Mucosa of descending colon (tissue), 3 donors: ENCODE measurements around the gene FRMD4A. TPM values are rescaled to one million over a fixed set of nuclear protein-coding genes. Genes with fewer than 3 reads are reported as not detected.

ENCODE experiments used
- ATAC-seq: fragments of 200-7000 bp; cut with Tn5 transposase; one replicate; pipeline ENCODE4 v1.9.1; 2020; ENCODE audit warnings: mild to moderate bottlenecking, moderate library complexity
- DNase-seq, 3 donors: peaks; one replicate each; pipeline ENCODE4 v3.0.0-alpha.2; 2020
- H3K36me3 ChIP-seq: fragments of 200-600 bp; one replicate; pipeline ENCODE4 v1.8.0; 2021; ENCODE audit warnings: low read depth, mild to moderate bottlenecking
- H3K4me1 ChIP-seq: fragments of 200-600 bp; one replicate; pipeline ENCODE4 v1.8.0; 2021; ENCODE audit warnings: low read depth, mild to moderate bottlenecking
- H3K4me3 ChIP-seq: fragments of 200-600 bp; one replicate; pipeline ENCODE4 v1.8.0; 2021; ENCODE audit warnings: mild to moderate bottlenecking
- H3K9me3 ChIP-seq: fragments of 200-600 bp; one replicate; pipeline ENCODE4 v1.8.0; 2021; ENCODE audit warnings: mild to moderate bottlenecking
- CTCF ChIP-seq: fragments of 200-600 bp; IDR thresholded peaks from one replicate; pipeline ENCODE4 v1.8.0; 2022; ENCODE audit warnings: antibody characterized with exemption, mild to moderate bottlenecking
- intact Hi-C, 2 donors: fragments of 100-400 bp; cut with DNase I in 1 of 2; cut with micrococcal nuclease in 1 of 2; formaldehyde crosslinking; loops; one replicate each; pipeline versions ENCODE4 v1.11.0 to v1.11.1; 2022; cut with DNase I, micrococcal nuclease
- total RNA-seq, 3 donors: library from RNA; stranded (reverse); fragmentation: NEBNext Ultra II Directional in 2 of 3; extraction: Animal tissue kit (Norgen Biotek cat#: 25700) in 2 of 3; gene quantifications; one replicate each; pipeline versions ENCODE4 v1.2.1 to v1.2.4, GENCODE V29; 2021 to 2023
- donor health status: DM: no; HTN: no; CAD: no; lungs with moderate emphysema.
- donor health status: DM: no; HTN: no; CAD: no.
- donor health status: DM: no; HTN: yes; CAD: no.

FRMD4A gene
- total RNA-seq, 3 donors from 2014 or later = 9.8 to 40.6 (median 17.2) TPM

GRCh38 chr10:13808556-13809391 lies 522.0 kb downstream of the FRMD4A start:
- TF ChIP-seq CTCF = no peak
- Histone ChIP-seq H3K9me3 (no peaks in the 10 kb centered on the region), H3K4me3 (no peak overlapping the region), H3K36me3 (no peaks in the 10 kb centered on the region), H3K4me1 (no peaks in the 10 kb centered on the region)
- ATAC-seq (no peak), DNase-seq (no peak)
- intact Hi-C loops = no loop called here

GRCh38 chr10:13806419-13806818 lies 524.3 kb downstream of the FRMD4A start:
- no peaks in the 10 kb centered on the region for H3K9me3 ChIP-seq
- ATAC-seq = no peak
- intact Hi-C loops = no loop called here
- H3K4me1 ChIP-seq = no peaks in the 10 kb centered on the region
- no peak overlapping the region for H3K4me3 ChIP-seq
- DNase-seq = no peak
- no peaks in the 10 kb centered on the region for H3K36me3 ChIP-seq
- TF ChIP-seq CTCF = no peak

GRCh38 chr10:13803566-13804554 lies 526.9 kb downstream of the FRMD4A start:
- Histone ChIP-seq H3K9me3 (no peaks in the 10 kb centered on the region), H3K4me1 (no peaks in the 10 kb centered on the region), H3K36me3 (no peaks in the 10 kb centered on the region), H3K4me3 (no peak overlapping the region)
- no peak for DNase-seq
- ATAC-seq = no peak
- intact Hi-C loops = no loop called here
- TF ChIP-seq CTCF = no peak

GRCh38 chr10:13801907-13802288 lies 528.8 kb downstream of the FRMD4A start:
- ATAC-seq (no peak), DNase-seq (no peak)
- Histone ChIP-seq H3K9me3 (no peaks in the 10 kb centered on the region), H3K4me3 (no peak overlapping the region), H3K36me3 (no peaks in the 10 kb centered on the region), H3K4me1 (no peaks in the 10 kb centered on the region)
- no peak for TF ChIP-seq CTCF
- intact Hi-C loops = no loop called here

- Histone ChIP-seq H3K4me3 (no peak overlapping the region), H3K4me1 (no peaks in the 10 kb centered on the region), H3K9me3 (no peaks in the 10 kb centered on the region), H3K36me3 (no peaks in the 10 kb centered on the region)
- DNase-seq (no peak), ATAC-seq (no peak)
- no peak for TF ChIP-seq CTCF
- intact Hi-C loops = no loop called here
Measured at GRCh38 chr10:13801156-13801906, 529.4 kb downstream of the FRMD4A start.
